T-helper 1 cell treated with Interleukin-12 subunit alpha and Interleukin-12 subunit beta and Interleukin-4 antibody, amounts not matched to agents 30 ng/mL and 1 ng/mL, for 36 hours (primary cell): ENCODE data around the gene MBP. TPM values are rescaled to one million over a fixed set of nuclear protein-coding genes. Genes with fewer than 3 reads are reported as not detected.

Experiments
- total RNA-seq: library from RNA; stranded (reverse); gene quantifications from 2 replicates; pipeline ENCODE4 v1.2.3, GENCODE V29; 2022

The MBP gene
- total RNA-seq, 1 donor from 2014 or later: 92.0 TPM

Other genes with a start within 250 kb of the MBP start
- not detected in 2 replicates for gene GALR1, start 117.1 kb upstream of the MBP start, total RNA-seq